GM12878 (cell line): ENCODE measurements around the gene COL4A1. TPM values are rescaled to one million over a fixed set of nuclear protein-coding genes. Genes with fewer than 3 reads are reported as not detected.

ENCODE experiments used
- ATAC-seq: fragments of 200-7000 bp; cut with Tn5 transposase; 3 replicates; pipeline ENCODE4 v1.9.1; 2020; ENCODE audit warnings: mild to moderate bottlenecking, moderate library complexity
- BruUV-seq: library from RNA; stranded (reverse); fragments of 400-500 nt; replicated peaks from 2 replicates; lab custom pipeline; 2021; lab: Mats Ljungman, UMichigan
- CTCF ChIA-PET: fragments of 300-600 bp; sonication (Branson Sonifier 250); formaldehyde crosslinking; extraction: SDS; loops from one replicate; lab custom pipeline; 2021; ENCODE audit warnings: inconsistent platforms; lab: Yijun Ruan, JAX
- POLR2A ChIA-PET: fragments of 350-600 bp; formaldehyde crosslinking; extraction: SDS; loops from one replicate; lab custom pipeline; 2021; ENCODE audit warnings: inconsistent platforms; lab: Charles Lee
- RAD21 ChIA-PET: fragments of 300-600 bp; sonication (Branson Sonifier 250); formaldehyde crosslinking; loops from one replicate; lab custom pipeline; 2023; ENCODE audit warnings: antibody characterized with exemption; ENCODE audit not compliant: unreplicated experiment; lab: Charles Lee
- SMC1A ChIA-PET: fragments of 300-600 bp; sonication (Branson Sonifier 250); formaldehyde crosslinking; loops from one replicate; lab custom pipeline; 2023; ENCODE audit not compliant: unreplicated experiment, uncharacterized antibody; lab: Charles Lee
- DNase-seq: peaks from one replicate; pipeline ENCODE4 v3.0.0-alpha.2; 2011; ENCODE audit warnings: low read depth, low spot score
- FAIRE-seq: peaks from 3 replicates; lab custom pipeline; 2011; peaks lifted over from hg19 to GRCh38; lab: Jason Lieb, UNC
- H2AFZ ChIP-seq: 2 replicates; pipeline ENCODE4 v1.6.0; 2011; ENCODE audit warnings: low read depth, low read length, control low read depth; ENCODE audit not compliant: control insufficient read depth
- H3K27ac ChIP-seq: 2 replicates; pipeline ENCODE4 v1.5.1; 2011; ENCODE audit warnings: control low read depth; ENCODE audit not compliant: control insufficient read depth, insufficient read depth
- H3K27me3 ChIP-seq, 2 experiments: replicated peaks in 1 of 2; 2 replicates each; pipeline versions ENCODE4 v1.6.0 to v1.6.1; 2011; ENCODE audit warnings: low read length in 1 of 2; ENCODE audit not compliant: control insufficient read depth in 2 of 2, insufficient read depth in 2 of 2
- H3K36me3 ChIP-seq, 2 experiments: 2 replicates each; pipeline ENCODE4 v1.5.1; 2011; ENCODE audit warnings: low read length in 1 of 2; ENCODE audit not compliant: control insufficient read depth in 2 of 2, insufficient read depth in 2 of 2
- H3K4me1 ChIP-seq: 2 replicates; pipeline ENCODE4 v1.6.1; 2011; ENCODE audit warnings: mild to moderate bottlenecking, low read length, moderate library complexity, mixed read lengths; ENCODE audit not compliant: control insufficient read depth, insufficient read depth
- H3K4me2 ChIP-seq: 2 replicates; pipeline ENCODE4 v1.6.0; 2011; ENCODE audit warnings: control low read depth; ENCODE audit not compliant: control insufficient read depth, insufficient read depth
- H3K4me3 ChIP-seq: fragments of 200-600 bp; sonication (generic); 2 replicates; pipeline ENCODE4 v1.5.1; 2016
- H3K79me2 ChIP-seq: 2 replicates; pipeline ENCODE4 v1.6.0; 2011; ENCODE audit warnings: low read length; ENCODE audit not compliant: control insufficient read depth, insufficient read depth
- H3K9ac ChIP-seq: 2 replicates; pipeline ENCODE4 v1.8.0; 2011; ENCODE audit warnings: low read length, control low read depth, mixed read lengths; ENCODE audit not compliant: control insufficient read depth, insufficient read depth
- H3K9me3 ChIP-seq: replicated peaks from 3 replicates; pipeline ENCODE4 v1.5.1; 2011; ENCODE audit warnings: mild to moderate bottlenecking, low read length; ENCODE audit not compliant: control insufficient read depth, insufficient read depth
- H4K20me1 ChIP-seq: 2 replicates; pipeline ENCODE4 v1.6.0; 2011; ENCODE audit not compliant: control insufficient read depth, insufficient read depth
- BCL11A ChIP-seq: IDR thresholded peaks from 2 replicates; pipeline ENCODE4 v1.6.1; 2011; ENCODE audit warnings: low read depth, low read length
- CREB1 ChIP-seq: IDR thresholded peaks from 2 replicates; pipeline ENCODE4 v1.6.1; 2012; ENCODE audit warnings: low read depth, mild to moderate bottlenecking, inconsistent platforms
- HDAC6 ChIP-seq: fragments of 200-600 bp; sonication (generic); IDR thresholded peaks from one replicate; pipeline ENCODE4 v1.8.0; 2017; ENCODE audit warnings: antibody characterized with exemption; ENCODE audit not compliant: unreplicated experiment
- IKZF2 ChIP-seq, 2 experiments: fragments of 450-650 bp; IDR thresholded peaks; 2 replicates each; pipeline ENCODE4 v1.6.1; 2017; ENCODE audit warnings: mild to moderate bottlenecking in 2 of 2, moderate library complexity in 2 of 2
- MYB ChIP-seq: fragments of 150-350 bp; IDR thresholded peaks from 2 replicates; pipeline ENCODE4 v1.6.1; 2014; ENCODE audit warnings: mild to moderate bottlenecking, low read depth, low read length, borderline replicate concordance
- NFYB ChIP-seq: IDR thresholded peaks from 2 replicates; pipeline ENCODE4 v1.6.1; 2011; ENCODE audit warnings: low read depth, mild to moderate bottlenecking, low read length, improper control_type of control experiment, moderate library complexity; ENCODE audit not compliant: insufficient read depth
- NR2C2 ChIP-seq: IDR thresholded peaks from 2 replicates; pipeline ENCODE4 v1.6.1; 2011; ENCODE audit warnings: borderline replicate concordance, low read depth; ENCODE audit not compliant: control insufficient read depth, insufficient read length
- PAX8 ChIP-seq: fragments of 450-650 bp; IDR thresholded peaks from 2 replicates; pipeline ENCODE4 v1.6.1; 2017; ENCODE audit warnings: mild to moderate bottlenecking, moderate library complexity
- PML ChIP-seq: IDR thresholded peaks from 2 replicates; pipeline ENCODE4 v1.6.1; 2012; ENCODE audit warnings: low read length, inconsistent platforms
- POLR2AphosphoS5 ChIP-seq: IDR thresholded peaks from 2 replicates; pipeline ENCODE4 v1.6.1; 2011; ENCODE audit warnings: mild to moderate bottlenecking, low read length, inconsistent platforms
- RAD21 ChIP-seq: IDR thresholded peaks from 2 replicates; pipeline ENCODE4 v1.6.1; 2011; ENCODE audit warnings: mild to moderate bottlenecking, low read depth, low read length, moderate library complexity; ENCODE audit not compliant: insufficient read depth
- SPI1 ChIP-seq: IDR thresholded peaks from 2 replicates; pipeline ENCODE4 v1.6.1; 2011; ENCODE audit warnings: low read depth, mild to moderate bottlenecking, low read length, moderate library complexity, borderline replicate concordance; ENCODE audit not compliant: insufficient read depth
- STAT3 ChIP-seq: IDR thresholded peaks from 2 replicates; pipeline ENCODE4 v1.6.1; 2011; ENCODE audit warnings: low read depth, low read length, improper control_type of control experiment
- ZNF207 ChIP-seq: fragments of 450-650 bp; IDR thresholded peaks from 2 replicates; pipeline ENCODE4 v1.6.1; 2014; ENCODE audit warnings: antibody characterized with exemption, mild to moderate bottlenecking, borderline replicate concordance
- ZNF384 ChIP-seq: IDR thresholded peaks from 2 replicates; pipeline ENCODE4 v1.6.1; 2012; ENCODE audit warnings: low read depth, mild to moderate bottlenecking, low read length, improper control_type of control experiment, borderline replicate concordance
- WGBS: methylation state at CpG from one replicate; pipeline ENCODE4 v1.1.6; 2016; ENCODE audit warnings: low lambda C conversion rate; ENCODE audit not compliant: insufficient replicate concordance, insufficient coverage; ENCODE audit errors: missing lambda C conversion rate; 5-methylcytosine and 5-hydroxymethylcytosine counted together
- in situ Hi-C: fragments of 300-500 bp; cut with MboI; formaldehyde crosslinking; loops from 9 replicates; pipeline ENCODE4 v1.14.3; 2018; ENCODE audit warnings: mixed read lengths
- intact Hi-C: fragments of 100-400 bp; cut with micrococcal nuclease; formaldehyde crosslinking; loops from one replicate; pipeline ENCODE4 v1.14.2; 2022; ENCODE audit not compliant: unreplicated experiment
- polyA plus RNA-seq, 11 experiments: library from polyadenylated mRNA; depleted of rRNA in 4 of 11; unstranded in 6 of 11; stranded (reverse) in 5 of 11; fragments of >200 nt; fragmentation: Nextera tagmentation in 4 of 11; fragmentation: Illumina TruSeq in 1 of 11; extraction: Ambion mirVana in 4 of 11; extraction: Trizol in 1 of 11; gene quantifications; 1 replicate in 1 of 11; 2 replicates in 10 of 11; pipeline versions ENCODE4 v1.2.1 to v1.2.3, GENCODE V29; 2011 to 2016; ENCODE audit warnings: inconsistent platforms in 2 of 11, missing spikeins in 2 of 11, low read depth in 1 of 11
- total RNA-seq, 4 experiments: library from RNA; depleted of rRNA in 3 of 4; stranded (reverse); fragments of >200 nt in 3 of 4; fragmentation: Illumina TruSeq in 1 of 4; extraction: Trizol in 1 of 4; gene quantifications; 2 replicates each; pipeline versions ENCODE4 v1.2.1 to v1.2.3, GENCODE V29; 2013 to 2021
- TF ChIP-seq, protein P1 (sequence below): fragments of 450-650 bp; IDR thresholded peaks from 2 replicates; pipeline ENCODE4 v1.6.1; 2017; ENCODE audit warnings: mild to moderate bottlenecking
- TF ChIP-seq, protein P2 (sequence below): IDR thresholded peaks from 2 replicates; pipeline ENCODE4 v1.6.1; 2012; ENCODE audit warnings: low read depth, low read length, improper control_type of control experiment

COL4A1 gene
- total and polyA plus RNA-seq, 10 of the 15 experiments (the other 5 are each of a cell fraction or from before 2014, with no cell fraction given): 0.07 to 0.31 (median 0.13) TPM; not detected in 6

DNA sequence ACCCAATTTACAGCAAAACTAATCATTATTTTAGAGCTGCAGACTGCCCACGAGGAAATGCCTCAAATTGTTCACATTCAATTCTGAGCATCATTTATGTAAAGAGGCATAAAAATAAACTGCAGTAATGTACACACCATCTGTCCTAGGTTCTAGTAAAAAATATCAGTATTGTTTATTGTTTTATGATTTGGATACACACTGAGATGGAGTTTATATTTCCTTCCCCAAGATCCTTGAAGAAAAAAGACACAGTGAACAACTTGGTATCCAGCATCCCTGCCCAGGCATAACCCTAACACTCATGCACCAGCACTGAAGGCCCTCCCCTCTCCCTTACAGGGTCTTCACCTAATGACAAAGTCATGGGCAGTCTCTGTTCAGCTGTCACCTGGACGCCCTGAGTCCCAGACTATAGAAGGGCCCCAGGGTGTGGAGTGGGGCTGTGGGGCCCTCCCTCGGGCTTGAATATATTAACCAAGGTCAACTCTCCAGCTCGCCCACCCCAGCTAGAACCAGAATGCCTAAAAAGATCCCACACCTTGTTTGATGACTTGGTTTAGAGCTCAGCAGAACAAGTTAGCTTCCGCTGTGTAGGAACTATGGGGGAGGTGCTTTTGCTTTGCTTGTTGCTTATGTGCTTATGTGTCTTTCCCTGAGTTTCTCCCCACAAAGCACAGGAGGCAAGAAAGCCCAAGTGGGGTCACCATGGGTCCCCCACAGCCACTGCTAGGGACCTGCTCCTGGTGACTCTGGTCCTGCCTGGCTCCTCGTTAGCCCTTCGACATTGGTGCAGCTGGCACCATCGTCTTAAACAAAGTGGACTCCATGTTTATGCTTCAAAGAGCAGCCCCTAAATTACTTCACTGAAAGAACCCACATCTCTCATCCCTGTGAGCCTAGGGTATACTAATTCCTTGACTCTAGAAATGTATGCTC is 111.1 kb downstream of the COL4A1 start (continued):
- no peak for TF ChIP-seq PAX8

DNA sequence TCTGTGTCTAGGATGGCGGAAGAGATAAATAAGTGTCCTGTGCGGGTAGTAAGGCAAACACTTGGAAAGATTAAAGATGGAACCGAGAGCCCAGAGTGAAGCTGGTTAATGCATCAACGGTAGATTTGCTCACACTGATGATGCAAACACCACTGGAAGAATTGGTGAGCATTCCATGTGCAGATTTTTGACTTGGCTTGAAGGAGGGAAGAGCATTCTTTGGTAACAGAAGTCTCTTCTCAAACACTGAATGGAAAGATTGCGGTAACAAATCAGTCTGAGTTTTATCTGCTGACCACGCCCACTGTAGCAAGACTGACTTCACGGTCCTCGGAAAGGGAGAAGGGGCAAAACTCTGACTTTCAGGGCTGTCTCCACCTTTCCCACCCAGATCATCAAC is 112.5 kb downstream of the COL4A1 start:
- RAD21 ChIA-PET: no interaction called here
- DNase-seq: no peak
- intact Hi-C loops (no loop called here), in situ Hi-C loops (no loop called here)
- Histone ChIP-seq H3K4me3 (no peak overlapping the region), H4K20me1 (no peaks in the 10 kb centered on the region), H3K4me1 (no peaks in the 10 kb centered on the region), H3K79me2 (no peaks in the 10 kb centered on the region), H3K9me3 (no peaks in the 10 kb centered on the region), H3K9ac (no peak overlapping the region), H2AFZ (no peak overlapping the region), H3K27ac (no peak overlapping the region), H3K27me3 (peaks cover 0 to 7% of the 10 kb centered on the region in 2 experiments; a peak in 2 of 4 replicates), H3K36me3 (no peaks in the 10 kb centered on the region), H3K4me2 (no peak overlapping the region)
- POLR2A ChIA-PET: no interaction called here
- no peak for ATAC-seq
- SMC1A ChIA-PET: no interaction called here
- BruUV-seq: no TSS peak
- WGBS: 41% methylated on average over 8 of the region's 8 CpGs
- no peak for FAIRE-seq
- CTCF ChIA-PET: no interaction called here
- TF ChIP-seq RAD21 (no peak), ZNF207 (no peak), PAX8 (no peak), PML (no peak), ZNF384 (no peak), NR2C2 (no peak), POLR2AphosphoS5 (no peak), STAT3 (no peak), IKZF2 (IDR thresholded peaks at IDR 0.05) (no peak), NFYB (no peak), MYB (no peak), SPI1 (no peak), CREB1 (no peak), BCL11A (no peak), HDAC6 (no peak)
- TF ChIP-seq, protein P1, sequence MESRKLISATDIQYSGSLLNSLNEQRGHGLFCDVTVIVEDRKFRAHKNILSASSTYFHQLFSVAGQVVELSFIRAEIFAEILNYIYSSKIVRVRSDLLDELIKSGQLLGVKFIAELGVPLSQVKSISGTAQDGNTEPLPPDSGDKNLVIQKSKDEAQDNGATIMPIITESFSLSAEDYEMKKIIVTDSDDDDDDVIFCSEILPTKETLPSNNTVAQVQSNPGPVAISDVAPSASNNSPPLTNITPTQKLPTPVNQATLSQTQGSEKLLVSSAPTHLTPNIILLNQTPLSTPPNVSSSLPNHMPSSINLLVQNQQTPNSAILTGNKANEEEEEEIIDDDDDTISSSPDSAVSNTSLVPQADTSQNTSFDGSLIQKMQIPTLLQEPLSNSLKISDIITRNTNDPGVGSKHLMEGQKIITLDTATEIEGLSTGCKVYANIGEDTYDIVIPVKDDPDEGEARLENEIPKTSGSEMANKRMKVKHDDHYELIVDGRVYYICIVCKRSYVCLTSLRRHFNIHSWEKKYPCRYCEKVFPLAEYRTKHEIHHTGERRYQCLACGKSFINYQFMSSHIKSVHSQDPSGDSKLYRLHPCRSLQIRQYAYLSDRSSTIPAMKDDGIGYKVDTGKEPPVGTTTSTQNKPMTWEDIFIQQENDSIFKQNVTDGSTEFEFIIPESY: no peak
- TF ChIP-seq, protein P2, sequence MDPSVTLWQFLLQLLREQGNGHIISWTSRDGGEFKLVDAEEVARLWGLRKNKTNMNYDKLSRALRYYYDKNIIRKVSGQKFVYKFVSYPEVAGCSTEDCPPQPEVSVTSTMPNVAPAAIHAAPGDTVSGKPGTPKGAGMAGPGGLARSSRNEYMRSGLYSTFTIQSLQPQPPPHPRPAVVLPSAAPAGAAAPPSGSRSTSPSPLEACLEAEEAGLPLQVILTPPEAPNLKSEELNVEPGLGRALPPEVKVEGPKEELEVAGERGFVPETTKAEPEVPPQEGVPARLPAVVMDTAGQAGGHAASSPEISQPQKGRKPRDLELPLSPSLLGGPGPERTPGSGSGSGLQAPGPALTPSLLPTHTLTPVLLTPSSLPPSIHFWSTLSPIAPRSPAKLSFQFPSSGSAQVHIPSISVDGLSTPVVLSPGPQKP: no peak
